SK-N-SH (cell line): ENCODE results near the gene PER1. TPM values are rescaled to one million over a fixed set of nuclear protein-coding genes. Genes with fewer than 3 reads are reported as not detected.
"Not testable (repeated sequence)": the region's sequence is repeated elsewhere in the genome, so short reads cannot be mapped to it uniquely, and the experiment has no call there.

ENCODE experiments used
- CTCF ChIA-PET: fragments of 300-600, 350-600 bp; formaldehyde crosslinking; extraction: SDS; loops from one replicate; lab custom pipeline; 2021; lab: Yijun Ruan, JAX
- POLR2A ChIA-PET: fragments of 350-600 bp; sonication (Branson Sonifier 250); formaldehyde crosslinking; extraction: SDS; loops from one replicate; lab custom pipeline; 2020; ENCODE audit warnings: antibody characterized with exemption, inconsistent platforms; lab: Yijun Ruan, JAX
- DNase-seq: peaks from one replicate; pipeline ENCODE4 v3.0.0; 2012
- H2AFZ ChIP-seq: fragments of 200-600 bp; sonication (generic); 2 replicates; pipeline ENCODE4 v1.8.1; 2016; ENCODE audit warnings: antibody characterized with exemption, mild to moderate bottlenecking, low read depth
- H3F3A ChIP-seq: fragments of 200-600 bp; sonication (generic); replicated peaks from 2 replicates; pipeline ENCODE3; 2016; ENCODE audit warnings: antibody characterized with exemption, mild to moderate bottlenecking; ENCODE audit not compliant: insufficient read depth
- H3K27ac ChIP-seq, 2 experiments: fragments of 200-500 bp in 1 of 2; fragments of 200-600 bp in 1 of 2; sonication (Bioruptor generic) in 1 of 2; sonication (generic), shearing (Covaris generic) in 1 of 2; 2 replicates each; pipeline versions ENCODE4 v1.5.1 to v1.6.1; 2014 to 2016; ENCODE audit warnings: low read depth in 2 of 2, inconsistent platforms in 1 of 2, low read length in 1 of 2, mild to moderate bottlenecking in 1 of 2, mixed read lengths in 1 of 2
- H3K27me3 ChIP-seq: fragments of 200-600 bp; sonication (generic), shearing (Covaris generic); 2 replicates; pipeline ENCODE4 v1.6.1; 2016; ENCODE audit warnings: mixed run types; ENCODE audit not compliant: insufficient read depth
- H3K36me3 ChIP-seq, 2 experiments: fragments of 200-500 bp in 1 of 2; fragments of 200-600 bp in 1 of 2; sonication (Bioruptor generic) in 1 of 2; sonication (generic) in 1 of 2; replicated peaks in 1 of 2; 2 replicates each; pipeline versions ENCODE3 to v1.5.1; 2014 to 2016; ENCODE audit warnings: low read length in 1 of 2, mild to moderate bottlenecking in 1 of 2; ENCODE audit not compliant: insufficient read depth in 2 of 2, control insufficient read depth in 1 of 2
- H3K4me1 ChIP-seq, 2 experiments: fragments of 200-500 bp in 1 of 2; fragments of 200-600 bp in 1 of 2; sonication (Bioruptor generic) in 1 of 2; sonication (generic), shearing (Covaris generic) in 1 of 2; 2 replicates each; pipeline versions ENCODE4 v1.5.1 to v1.6.1; 2014 to 2016; ENCODE audit warnings: low read depth in 1 of 2, low read length in 1 of 2, mixed run types in 1 of 2; ENCODE audit not compliant: insufficient read depth in 2 of 2, control insufficient read depth in 1 of 2
- H3K4me2 ChIP-seq: fragments of 200-600 bp; sonication (generic), shearing (Covaris generic); 2 replicates; pipeline ENCODE4 v1.6.1; 2017; ENCODE audit warnings: mixed run types
- H3K4me3 ChIP-seq, 2 experiments: fragments of 200-500 bp in 1 of 2; fragments of 200-600 bp in 1 of 2; sonication (Bioruptor generic) in 1 of 2; sonication (generic), shearing (Covaris generic) in 1 of 2; 2 replicates each; pipeline versions ENCODE4 v1.5.1 to v1.8.1; 2014 to 2016; ENCODE audit warnings: low read depth in 2 of 2, inconsistent platforms in 1 of 2, low read length in 1 of 2, mild to moderate bottlenecking in 1 of 2, mixed read lengths in 1 of 2, moderate library complexity in 1 of 2
- H3K79me2 ChIP-seq: fragments of 200-600 bp; sonication (generic); 2 replicates; pipeline ENCODE4 v1.8.1; 2017; ENCODE audit warnings: mild to moderate bottlenecking; ENCODE audit not compliant: insufficient read depth
- H3K9ac ChIP-seq: fragments of 200-600 bp; sonication (generic); 2 replicates; pipeline ENCODE4 v1.6.1; 2017; ENCODE audit warnings: mixed run types
- H3K9me2 ChIP-seq: fragments of 200-600 bp; sonication (generic); 2 replicates; pipeline ENCODE4 v1.6.1; 2017; ENCODE audit warnings: mixed run types
- H3K9me3 ChIP-seq: fragments of 200-600 bp; sonication (generic); 2 replicates; pipeline ENCODE4 v1.6.1; 2017; ENCODE audit warnings: mixed run types, mild to moderate bottlenecking, moderate library complexity
- H4K20me1 ChIP-seq: fragments of 200-600 bp; sonication (generic); 2 replicates; pipeline ENCODE4 v1.6.1; 2017; ENCODE audit warnings: mild to moderate bottlenecking, mixed run types; ENCODE audit not compliant: insufficient read depth
- ELF1 ChIP-seq: IDR thresholded peaks from 2 replicates; pipeline ENCODE4 v1.4.0; 2012
- EP300 ChIP-seq, 2 experiments: IDR thresholded peaks; 2 replicates each; pipeline versions ENCODE4 v1.4.0 to v1.6.1; 2012; ENCODE audit warnings: borderline replicate concordance in 1 of 2, low read depth in 1 of 2, low read length in 1 of 2
- EZH2phosphoT487 ChIP-seq: fragments of 200-600 bp; sonication (generic); IDR thresholded peaks from 2 replicates; pipeline ENCODE4 v1.6.1; 2017; ENCODE audit warnings: low read depth, mixed run types, mild to moderate bottlenecking, antibody characterized with exemption, moderate library complexity, borderline replicate concordance
- FOSL2 ChIP-seq: IDR thresholded peaks from 2 replicates; pipeline ENCODE4 v1.4.0; 2012; ENCODE audit warnings: low read depth, mild to moderate bottlenecking, moderate library complexity, borderline replicate concordance
- FOXM1 ChIP-seq: IDR thresholded peaks from 2 replicates; pipeline ENCODE4 v1.4.0; 2012; ENCODE audit warnings: low read depth, mild to moderate bottlenecking
- GABPA ChIP-seq: IDR thresholded peaks from 2 replicates; pipeline ENCODE4 v1.4.0; 2012; ENCODE audit warnings: low read depth, mild to moderate bottlenecking
- JUND ChIP-seq: IDR thresholded peaks from 2 replicates; pipeline ENCODE4 v1.4.0; 2012
- NRF1 ChIP-seq: IDR thresholded peaks from 2 replicates; pipeline ENCODE4 v1.6.1; 2012; ENCODE audit warnings: low read depth, mild to moderate bottlenecking, low read length
- POLR2AphosphoS5 ChIP-seq: IDR thresholded peaks from 2 replicates; pipeline ENCODE4 v1.6.1; 2012; ENCODE audit warnings: low read depth, low read length
- RCOR1 ChIP-seq: fragments of 150-350 bp; IDR thresholded peaks from 2 replicates; pipeline ENCODE4 v1.6.1; 2017; ENCODE audit warnings: antibody characterized with exemption, low read length
- RXRA ChIP-seq: IDR thresholded peaks from 2 replicates; pipeline ENCODE4 v1.4.0; 2012; ENCODE audit warnings: low read depth, mild to moderate bottlenecking, borderline replicate concordance
- SIN3A ChIP-seq: IDR thresholded peaks from 2 replicates; pipeline ENCODE4 v1.6.1; 2012; ENCODE audit warnings: low read depth, mild to moderate bottlenecking, low read length, moderate library complexity, borderline replicate concordance
- TCF12 ChIP-seq: IDR thresholded peaks from 2 replicates; pipeline ENCODE4 v1.4.0; 2012
- TEAD4 ChIP-seq: IDR thresholded peaks from 2 replicates; pipeline ENCODE4 v1.4.0; 2012; ENCODE audit warnings: mild to moderate bottlenecking, borderline replicate concordance; ENCODE audit not compliant: insufficient read depth
- WGBS: methylation state at CpG from one replicate; pipeline ENCODE4 v1.1.6; 2017; ENCODE audit warnings: low lambda C conversion rate; 5-methylcytosine and 5-hydroxymethylcytosine counted together
- polyA plus RNA-seq, 3 experiments: library from polyadenylated mRNA; depleted of rRNA; stranded (reverse); fragments of >200 nt; gene quantifications; 2 replicates each; pipeline ENCODE4 v1.2.3, GENCODE V29; 2012
- TF ChIP-seq, protein P1 (sequence below): fragments of 150-350 bp; IDR thresholded peaks from 2 replicates; pipeline ENCODE4 v1.6.1; 2017; ENCODE audit warnings: antibody characterized with exemption, low read length, low read depth, borderline replicate concordance
- TF ChIP-seq, protein P2 (sequence below): IDR thresholded peaks from 2 replicates; pipeline ENCODE4 v1.4.0; 2012; ENCODE audit warnings: low read depth, borderline replicate concordance
- TF ChIP-seq, protein P3 (sequence below): IDR thresholded peaks from 2 replicates; pipeline ENCODE4 v1.4.0; 2012; ENCODE audit warnings: low read depth
- TF ChIP-seq, protein P4 (sequence below): IDR thresholded peaks from 2 replicates; pipeline ENCODE4 v1.4.0; 2012; ENCODE audit warnings: low read depth, borderline replicate concordance

Gene PER1
- polyA plus RNA-seq, 1 of the 3 experiments (the other 2 are of a cell fraction): 56.8 TPM

DNA sequence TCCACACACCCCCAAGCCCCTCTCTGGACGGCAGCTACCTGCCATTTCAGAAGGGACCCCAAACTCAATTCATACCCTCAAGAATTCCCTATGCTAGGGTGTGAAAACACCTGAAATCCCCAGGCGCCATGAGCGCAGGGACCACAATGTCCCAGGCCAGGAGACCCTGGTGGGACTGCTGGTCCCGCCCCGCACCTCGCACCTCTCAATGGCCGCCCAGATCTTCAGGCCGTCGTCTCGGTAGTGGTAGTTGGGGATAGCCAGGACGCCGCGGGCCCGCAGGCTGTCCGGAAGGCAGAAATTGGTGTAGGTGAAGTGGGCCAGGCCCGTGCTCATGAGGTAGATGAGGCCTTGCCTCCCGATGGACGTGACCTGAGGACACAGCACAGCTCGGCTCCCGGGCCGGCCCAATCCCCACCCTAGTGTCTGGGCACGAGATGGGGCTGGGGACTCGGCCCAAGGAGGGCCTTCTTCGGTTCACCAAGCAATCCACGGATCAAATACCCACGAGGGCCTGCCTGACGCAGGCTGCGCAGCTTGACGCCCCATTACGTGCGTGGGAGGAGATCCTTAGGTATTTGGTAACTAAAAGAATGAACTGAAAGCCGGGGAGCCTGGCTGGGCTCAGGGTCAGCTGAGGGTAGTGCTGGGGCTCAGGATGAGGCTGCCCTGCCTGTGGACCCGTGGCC, 43.1 kb downstream of the PER1 start:
- no peak for TF ChIP-seq SIN3A
- TF ChIP-seq, protein P1, sequence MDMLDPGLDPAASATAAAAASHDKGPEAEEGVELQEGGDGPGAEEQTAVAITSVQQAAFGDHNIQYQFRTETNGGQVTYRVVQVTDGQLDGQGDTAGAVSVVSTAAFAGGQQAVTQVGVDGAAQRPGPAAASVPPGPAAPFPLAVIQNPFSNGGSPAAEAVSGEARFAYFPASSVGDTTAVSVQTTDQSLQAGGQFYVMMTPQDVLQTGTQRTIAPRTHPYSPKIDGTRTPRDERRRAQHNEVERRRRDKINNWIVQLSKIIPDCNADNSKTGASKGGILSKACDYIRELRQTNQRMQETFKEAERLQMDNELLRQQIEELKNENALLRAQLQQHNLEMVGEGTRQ: no peak
- TF ChIP-seq, protein P2, sequence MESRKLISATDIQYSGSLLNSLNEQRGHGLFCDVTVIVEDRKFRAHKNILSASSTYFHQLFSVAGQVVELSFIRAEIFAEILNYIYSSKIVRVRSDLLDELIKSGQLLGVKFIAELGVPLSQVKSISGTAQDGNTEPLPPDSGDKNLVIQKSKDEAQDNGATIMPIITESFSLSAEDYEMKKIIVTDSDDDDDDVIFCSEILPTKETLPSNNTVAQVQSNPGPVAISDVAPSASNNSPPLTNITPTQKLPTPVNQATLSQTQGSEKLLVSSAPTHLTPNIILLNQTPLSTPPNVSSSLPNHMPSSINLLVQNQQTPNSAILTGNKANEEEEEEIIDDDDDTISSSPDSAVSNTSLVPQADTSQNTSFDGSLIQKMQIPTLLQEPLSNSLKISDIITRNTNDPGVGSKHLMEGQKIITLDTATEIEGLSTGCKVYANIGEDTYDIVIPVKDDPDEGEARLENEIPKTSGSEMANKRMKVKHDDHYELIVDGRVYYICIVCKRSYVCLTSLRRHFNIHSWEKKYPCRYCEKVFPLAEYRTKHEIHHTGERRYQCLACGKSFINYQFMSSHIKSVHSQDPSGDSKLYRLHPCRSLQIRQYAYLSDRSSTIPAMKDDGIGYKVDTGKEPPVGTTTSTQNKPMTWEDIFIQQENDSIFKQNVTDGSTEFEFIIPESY: no peak
- no peak for TF ChIP-seq FOXM1
- no peak for TF ChIP-seq POLR2AphosphoS5
- no peak for TF ChIP-seq EZH2phosphoT487
- TF ChIP-seq RCOR1: no peak
- no peak for TF ChIP-seq NRF1
- TF ChIP-seq, protein P3, sequence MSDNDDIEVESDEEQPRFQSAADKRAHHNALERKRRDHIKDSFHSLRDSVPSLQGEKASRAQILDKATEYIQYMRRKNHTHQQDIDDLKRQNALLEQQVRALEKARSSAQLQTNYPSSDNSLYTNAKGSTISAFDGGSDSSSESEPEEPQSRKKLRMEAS: no peak
- no peak for TF ChIP-seq RXRA
- TF ChIP-seq ELF1: no peak
- no peak for TF ChIP-seq TEAD4
- no peak for TF ChIP-seq EP300 (IDR thresholded peaks at IDR 0.05; ENCODE audit: borderline replicate concordance in 1 of 2, low read depth in 1 of 2, low read length in 1 of 2)
- no peak for TF ChIP-seq GABPA
- TF ChIP-seq JUND: no peak
- TF ChIP-seq TCF12: no peak
- TF ChIP-seq, protein P4, sequence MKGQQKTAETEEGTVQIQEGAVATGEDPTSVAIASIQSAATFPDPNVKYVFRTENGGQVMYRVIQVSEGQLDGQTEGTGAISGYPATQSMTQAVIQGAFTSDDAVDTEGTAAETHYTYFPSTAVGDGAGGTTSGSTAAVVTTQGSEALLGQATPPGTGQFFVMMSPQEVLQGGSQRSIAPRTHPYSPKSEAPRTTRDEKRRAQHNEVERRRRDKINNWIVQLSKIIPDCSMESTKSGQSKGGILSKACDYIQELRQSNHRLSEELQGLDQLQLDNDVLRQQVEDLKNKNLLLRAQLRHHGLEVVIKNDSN: no peak
- TF ChIP-seq FOSL2: no peak
- Histone ChIP-seq H3K9me2 (no peaks in the 10 kb centered on the region), H3K4me1 (no peaks in the 10 kb centered on the region; a peak in 1 of 4 replicates), H3K9me3 (no peaks in the 10 kb centered on the region), H3K9ac (no peak overlapping the region), H4K20me1 (no peaks in the 10 kb centered on the region), H3K4me2 (no peak overlapping the region), H3K79me2 (no peaks in the 10 kb centered on the region), H2AFZ (no peak overlapping the region), H3F3A (no peaks in the 10 kb centered on the region), H3K27me3 (peaks cover 13% of the 10 kb centered on the region; the same call in 1 of the 2 replicates), H3K4me3 (no peak overlapping the region), H3K27ac (no peak overlapping the region), H3K36me3 (no peaks in the 10 kb centered on the region)
- ChIA-PET POLR2A (no interaction called here), CTCF (interaction anchor here (1.0 to 15.2 kb wide), 12 partner anchors 8 to 93 kb away, joined by 3 to 298 read pairs (median 20); partner anchors contain the start of genes ALOX12B, ALOXE3 and HES7)
- WGBS: 94% methylated on average over 21 of the region's 33 CpGs
- no peak for DNase-seq

DNA sequence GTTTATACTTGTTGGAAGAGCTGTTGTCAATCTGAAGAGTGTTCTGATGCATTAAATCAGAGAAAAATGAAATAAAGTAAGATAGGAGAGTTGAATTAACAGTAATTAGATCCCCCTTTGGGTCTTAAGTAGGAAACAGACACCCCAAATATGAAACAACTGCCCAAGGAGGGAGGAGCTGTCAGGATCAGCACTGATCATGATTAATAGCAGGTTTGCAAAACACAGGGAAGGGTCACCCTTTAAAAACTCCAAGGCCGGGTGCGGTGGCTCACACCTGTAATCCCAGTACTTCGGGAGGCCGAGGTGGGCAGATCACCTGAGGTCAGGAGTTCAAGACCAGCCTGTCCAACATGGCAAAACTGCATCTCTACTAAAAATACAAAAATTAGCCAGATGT, 45.2 kb downstream of the PER1 start:
- not testable (repeated sequence) for H3K79me2 ChIP-seq, H3F3A ChIP-seq, H4K20me1 ChIP-seq, H3K4me3 ChIP-seq, H3K9me2 ChIP-seq, H3K27me3 ChIP-seq, H3K4me1 ChIP-seq, DNase-seq, H2AFZ ChIP-seq, H3K4me2 ChIP-seq, H3K9me3 ChIP-seq, H3K27ac ChIP-seq, H3K36me3 ChIP-seq, H3K9ac ChIP-seq
- ChIA-PET POLR2A (interaction anchor here (0.7 kb wide), 1 partner anchor 135 kb away, joined by 3 read pairs; no protein-coding TSS in a partner anchor), CTCF (interaction anchor here (1.1 to 15.2 kb wide), 6 partner anchors 12 to 117 kb away, joined by 3 to 298 read pairs (median 12); partner anchors contain the start of genes ALOX12B and ALOXE3)
- 63% methylated on average over 4 of the region's 4 CpGs for WGBS
